ENCODE measurements around the gene YJEFN3.

YJEFN3 gene

GRCh38 chr19:19538061-19538784 is 9.5 kb downstream of the YJEFN3 start, which contains the start of gene CILP2:
Gene CILP2, plus strand, starts transcription at chr19:19538265. Its CDS starts 85 bp downstream, at chr19:19538350.
- no peak within 1 kb of the TSS for H2AFZ ChIP-seq (ENCODE audit: low read length)
- no peak for TF ChIP-seq EZH2phosphoT487 (IDR thresholded peaks at IDR 0.05; ENCODE audit: borderline replicate concordance)
- TF ChIP-seq CTCF (conservative IDR thresholded peaks at IDR 0.05; ENCODE audit: low read length) = no peak
- no peak within 1 kb of the TSS for H3K9ac ChIP-seq (ENCODE audit: low read depth, low read length, poor library complexity, severe bottlenecking)

GRCh38 chr19:19538785-19539166 is 10.1 kb downstream of the YJEFN3 start:
- no peaks in the 10 kb centered on the region for H3K27me3 ChIP-seq (ENCODE audit: insufficient read depth, low read length, poor library complexity, severe bottlenecking)
- H3K9me3 ChIP-seq (ENCODE audit: insufficient read depth, low read depth, low read length) = no peaks in the 10 kb centered on the region
- H3K9me2 ChIP-seq (replicated peaks; ENCODE audit: low read depth, low read length) = no peaks in the 10 kb centered on the region
- TF ChIP-seq CTCF (conservative IDR thresholded peaks at IDR 0.05; ENCODE audit: low read length) (no peak), EZH2phosphoT487 (IDR thresholded peaks at IDR 0.05; ENCODE audit: borderline replicate concordance) (no peak)
- H4K20me1 ChIP-seq (ENCODE audit: insufficient read depth, low read length, poor library complexity, severe bottlenecking) = no peaks in the 10 kb centered on the region
- no peaks in the 10 kb centered on the region for H3K36me3 ChIP-seq (ENCODE audit: insufficient read depth, low read length)
- no peaks in the 10 kb centered on the region for H3K79me2 ChIP-seq (ENCODE audit: insufficient read depth, low read length)
- no peak overlapping the region for H3K9ac ChIP-seq (ENCODE audit: low read depth, low read length, poor library complexity, severe bottlenecking)
- H2AFZ ChIP-seq (ENCODE audit: low read length) = no peak overlapping the region
- no peak overlapping the region for H3K4me2 ChIP-seq (ENCODE audit: low read depth, low read length, poor library complexity, severe bottlenecking)
- H3F3A ChIP-seq (ENCODE audit: low read depth) = no peaks in the 10 kb centered on the region
- H3K4me1 ChIP-seq (ENCODE audit: insufficient read depth, low read length, poor library complexity, severe bottlenecking) = no peaks in the 10 kb centered on the region
- H3K4me3 ChIP-seq (ENCODE audit: low read length, poor library complexity, severe bottlenecking) = no peak overlapping the region

More at GRCh38 chr19:19538061-19538784, 9.5 kb downstream of the YJEFN3 start, which contains the start of gene CILP2:
- H3K9me2 ChIP-seq (replicated peaks; ENCODE audit: low read depth, low read length) = no peaks in the 10 kb centered on the region
- H3K4me3 ChIP-seq (ENCODE audit: low read length, poor library complexity, severe bottlenecking) = no peak within 1 kb of the TSS
- no peaks in the 10 kb centered on the region for H3K36me3 ChIP-seq (ENCODE audit: insufficient read depth, low read length)
- no peaks in the 10 kb centered on the region for H3K27me3 ChIP-seq (ENCODE audit: insufficient read depth, low read length, poor library complexity, severe bottlenecking)
- H3K4me1 ChIP-seq (ENCODE audit: insufficient read depth, low read length, poor library complexity, severe bottlenecking) = no peaks in the 10 kb centered on the region
- no peaks in the 10 kb centered on the region for H3K79me2 ChIP-seq (ENCODE audit: insufficient read depth, low read length)
- H3K9me3 ChIP-seq (ENCODE audit: insufficient read depth, low read depth, low read length) = no peaks in the 10 kb centered on the region
- H3F3A ChIP-seq (ENCODE audit: low read depth) = no peaks in the 10 kb centered on the region
- H4K20me1 ChIP-seq (ENCODE audit: insufficient read depth, low read length, poor library complexity, severe bottlenecking) = no peaks in the 10 kb centered on the region
- no peak within 1 kb of the TSS for H3K4me2 ChIP-seq (ENCODE audit: low read depth, low read length, poor library complexity, severe bottlenecking)

GRCh38 chr19:19539698-19540063 is 11.0 kb downstream of the YJEFN3 start:
- H4K20me1 ChIP-seq (ENCODE audit: insufficient read depth, low read length, poor library complexity, severe bottlenecking) = no peaks in the 10 kb centered on the region
- no peaks in the 10 kb centered on the region for H3K36me3 ChIP-seq (ENCODE audit: insufficient read depth, low read length)
- TF ChIP-seq CTCF (conservative IDR thresholded peaks at IDR 0.05; ENCODE audit: low read length) (no peak), EZH2phosphoT487 (IDR thresholded peaks at IDR 0.05; ENCODE audit: borderline replicate concordance) (no peak)
- H2AFZ ChIP-seq (ENCODE audit: low read length) = no peak overlapping the region
- no peak overlapping the region for H3K9ac ChIP-seq (ENCODE audit: low read depth, low read length, poor library complexity, severe bottlenecking)
- no peak overlapping the region for H3K4me2 ChIP-seq (ENCODE audit: low read depth, low read length, poor library complexity, severe bottlenecking)
- H3K4me1 ChIP-seq (ENCODE audit: insufficient read depth, low read length, poor library complexity, severe bottlenecking) = no peaks in the 10 kb centered on the region
- no peak overlapping the region for H3K4me3 ChIP-seq (ENCODE audit: low read length, poor library complexity, severe bottlenecking)
- H3K79me2 ChIP-seq (ENCODE audit: insufficient read depth, low read length) = no peaks in the 10 kb centered on the region
- no peaks in the 10 kb centered on the region for H3K27me3 ChIP-seq (ENCODE audit: insufficient read depth, low read length, poor library complexity, severe bottlenecking)
- no peaks in the 10 kb centered on the region for H3F3A ChIP-seq (ENCODE audit: low read depth)
- H3K9me2 ChIP-seq (replicated peaks; ENCODE audit: low read depth, low read length) = no peaks in the 10 kb centered on the region
- H3K9me3 ChIP-seq (ENCODE audit: insufficient read depth, low read depth, low read length) = no peaks in the 10 kb centered on the region

All from Loucy (cell line).